Germinal center (tissue), 1 donor: ENCODE data around the gene EEFSEC.

Experiments
- DNase-seq: peaks from one replicate; pipeline ENCODE4 v3.0.0; 2012; ENCODE audit warnings: mixed read lengths, low spot score

Gene EEFSEC

GRCh38 chr3:128353361-128353965 lies 200.2 kb downstream of the EEFSEC start:
- DNase-seq: no peak

- DNase-seq: no peak
Measured at GRCh38 chr3:128353991-128354687, 200.9 kb downstream of the EEFSEC start.

GRCh38 chr3:128354788-128355542 lies 201.7 kb downstream of the EEFSEC start:
- no peak for DNase-seq

- no peak for DNase-seq
Measured at GRCh38 chr3:128355543-128355919, 202.2 kb downstream of the EEFSEC start.

- no peak for DNase-seq
Measured at GRCh38 chr3:128356822-128357221, 203.5 kb downstream of the EEFSEC start.

GRCh38 chr3:128357538-128357937 lies 204.3 kb downstream of the EEFSEC start:
- DNase-seq: no peak

GRCh38 chr3:128358156-128358895 lies 205.0 kb downstream of the EEFSEC start:
- DNase-seq: no peak

- no peak for DNase-seq
Measured at GRCh38 chr3:128359060-128359664, 205.9 kb downstream of the EEFSEC start.

- no peak for DNase-seq
Measured at GRCh38 chr3:128359846-128360642, 206.8 kb downstream of the EEFSEC start.

GRCh38 chr3:128360705-128361271 lies 207.5 kb downstream of the EEFSEC start:
- no peak for DNase-seq

- no peak for DNase-seq
Measured at GRCh38 chr3:128362026-128362965, 209.0 kb downstream of the EEFSEC start.

- DNase-seq: no peak
Measured at GRCh38 chr3:128364291-128364690, 211.0 kb downstream of the EEFSEC start.

- no peak for DNase-seq
Measured at GRCh38 chr3:128364808-128365360, 211.6 kb downstream of the EEFSEC start.

- no peak for DNase-seq
Measured at GRCh38 chr3:128366136-128366535, 212.9 kb downstream of the EEFSEC start.

GRCh38 chr3:128366652-128367051 lies 213.4 kb downstream of the EEFSEC start:
- no peak for DNase-seq

- no peak for DNase-seq
Measured at GRCh38 chr3:128367221-128367620, 213.9 kb downstream of the EEFSEC start.

- no peak for DNase-seq
Measured at GRCh38 chr3:128367761-128368160, 214.5 kb downstream of the EEFSEC start.

- DNase-seq: no peak
Measured at GRCh38 chr3:128368626-128369025, 215.3 kb downstream of the EEFSEC start.

GRCh38 chr3:128369121-128369703 lies 215.9 kb downstream of the EEFSEC start:
- no peak for DNase-seq
